Measurements from ENCODE around the gene ZNF132. TPM values are rescaled to one million over a fixed set of nuclear protein-coding genes. Genes with fewer than 3 reads are reported as not detected.

Gene ZNF132
- total RNA-seq, 1 experiment from 2014 or later, result not detected

GRCh38 chr19:58392945-58393724, 46.8 kb downstream of the ZNF132 start:
- 0 out of 2 replicates have a peak overlapping the region, but pooled peaks have one; percentile 5 for H3K9ac ChIP-seq (ENCODE audit: low read length)
- H3K4me1 ChIP-seq (ENCODE audit: control insufficient read depth in 1 of 2, insufficient read depth in 2 of 2, low read length in 2 of 2), result peaks cover 24 to 65% of the 10 kb centered on the region in 2 experiments
- H3K79me2 ChIP-seq (ENCODE audit: insufficient read depth, low read length), result peaks cover 54% of the 10 kb centered on the region
- ATAC-seq (no peak), DNase-seq (ENCODE audit: low read depth, low spot score) (no peak)
- H3K4me2 ChIP-seq (ENCODE audit: low read length), result 0 out of 2 replicates have a peak overlapping the region, but pooled peaks have one; percentile 48
- intact Hi-C loops (cut with micrococcal nuclease), result no loop called here
- H3K27me3 ChIP-seq (ENCODE audit: insufficient read depth, low read length), result no peaks in the 10 kb centered on the region
- no peaks in the 10 kb centered on the region for H3K9me3 ChIP-seq (ENCODE audit: control insufficient read depth in 1 of 2, insufficient read depth in 1 of 2, low read depth in 1 of 2, low read length in 2 of 2)
- H2AFZ ChIP-seq (ENCODE audit: low read depth, low read length, poor library complexity, severe bottlenecking), result no peak overlapping the region
- H3K36me3 ChIP-seq (ENCODE audit: control insufficient read depth in 1 of 2, insufficient read depth in 2 of 2, low read length in 2 of 2), result peaks cover 33 to 64% of the 10 kb centered on the region in 2 experiments; a peak in 3 of 4 replicates
- RAD21 ChIA-PET (ENCODE audit: low non-redundant PET in 1 of 2, low total read pairs in 2 of 2, uncharacterized antibody in 2 of 2, unreplicated experiment in 2 of 2), result no interaction called here
- POLR2A ChIA-PET, result no interaction called here
- no peak overlapping the region for H3K4me3 ChIP-seq (replicated peaks in 1 of 2; ENCODE audit: low read depth in 1 of 2, low read length in 2 of 2)
- H3K27ac ChIP-seq (ENCODE audit: low read depth, low read length), result peak overlapping the region; percentile 23; the same call in 1 of the 2 replicates
- no TSS peak for BruUV-seq (replicated peaks)
- TF ChIP-seq FOSL1 (IDR thresholded peaks at IDR 0.05; ENCODE audit: low read depth) (no peak), RAD21 (IDR thresholded peaks at IDR 0.05; ENCODE audit: low read depth) (no peak), ELF1 (IDR thresholded peaks at IDR 0.05; ENCODE audit: borderline replicate concordance, low read depth) (no peak), EZH2phosphoT487 (IDR thresholded peaks at IDR 0.05; ENCODE audit: borderline replicate concordance) (no peak), SRF (IDR thresholded peaks at IDR 0.05; ENCODE audit: low read depth) (no peak), REST (IDR thresholded peaks at IDR 0.05; ENCODE audit: low read depth) (no peak), YY1 (IDR thresholded peaks at IDR 0.05; ENCODE audit: extremely low read depth, insufficient replicate concordance, low read depth, low read length) (no peak), ZFX (IDR thresholded peaks at IDR 0.05) (no peak), SP1 (IDR thresholded peaks at IDR 0.05; ENCODE audit: low read depth) (no peak), EGR1 (IDR thresholded peaks at IDR 0.05; ENCODE audit: low read depth) (no peak), MAX (IDR thresholded peaks at IDR 0.05) (no peak)
- peaks cover 41% of the 10 kb centered on the region; the same call in 1 of the 2 replicates for H4K20me1 ChIP-seq (ENCODE audit: insufficient read depth)
- CTCF ChIA-PET, result no interaction called here
- H3K9me2 ChIP-seq (ENCODE audit: insufficient read depth), result no peaks in the 10 kb centered on the region

Data from HCT116 (cell line).